GM21381 (cell line): ENCODE data around the gene NELFCD.

Experiments used
- ATAC-seq: cut with Tn5 transposase; IDR thresholded peaks from one replicate; pipeline ENCODE4 v1.9.1; 2021; ENCODE audit warnings: mild to moderate bottlenecking, moderate library complexity; ENCODE audit not compliant: unreplicated experiment

The NELFCD gene

GRCh38 chr20:59042796-59043631, 62.0 kb downstream of the NELFCD start:
- peak; percentile 91 for ATAC-seq

DNA sequence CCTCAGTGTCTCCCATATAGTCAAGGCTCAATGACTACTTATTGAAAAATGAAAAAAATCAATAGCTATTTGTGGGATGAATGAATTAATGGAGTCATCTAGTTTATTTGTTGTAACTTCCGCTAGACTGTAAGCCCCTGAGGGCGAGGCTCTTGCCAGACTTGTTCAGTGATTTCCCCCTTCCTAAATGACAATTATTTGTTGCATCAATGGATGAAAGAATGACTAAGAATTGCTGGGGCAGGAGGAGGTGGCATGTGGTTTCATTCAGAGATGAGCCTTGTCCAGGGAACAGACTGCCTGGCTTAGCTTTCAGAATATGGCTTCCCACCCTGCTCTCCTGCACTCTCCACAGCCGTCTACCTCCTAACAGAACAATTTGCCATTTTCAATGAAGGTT, 62.6 kb downstream of the NELFCD start:
- ATAC-seq: no peak

- ATAC-seq: no peak
Observed at GRCh38 chr20:59044295-59044694, 63.2 kb downstream of the NELFCD start.
